Measurements from ENCODE around the gene SLC9A8. TPM values are rescaled to one million over a fixed set of nuclear protein-coding genes. Genes with fewer than 3 reads are reported as not detected.

Gene SLC9A8
- total and polyA plus RNA-seq, 2 of the 8 experiments (the other 6 are each of a cell fraction or from before 2014, with no cell fraction given), result 3.2 to 6.2 TPM

- Histone ChIP-seq H4K91ac (replicated peaks; ENCODE audit: insufficient read length, low read length) (no peak overlapping the region), H2BK120ac (replicated peaks; ENCODE audit: low read depth, low read length) (no peak overlapping the region), H3K27ac (ENCODE audit: low read depth, low read length) (no peak overlapping the region), H2AK5ac (ENCODE audit: low read depth, low read length) (no peak overlapping the region), H3K9ac (replicated peaks in 1 of 4; ENCODE audit: extremely low read depth in 1 of 4, low read depth in 3 of 4, low read length in 3 of 4) (no peak overlapping the region), H3K79me2 (ENCODE audit: control insufficient read depth in 1 of 2, insufficient read depth in 2 of 2, low read length in 2 of 2) (no peaks in the 10 kb centered on the region; a peak in 1 of 4 replicates), H4K5ac (ENCODE audit: insufficient read length, low read depth, low read length) (no peak overlapping the region), H3K18ac (ENCODE audit: extremely low read depth, low read length) (no peak overlapping the region; the same call in 1 of the 2 replicates), H4K20me1 (replicated peaks in 1 of 2; ENCODE audit: control insufficient read depth in 1 of 2, insufficient read depth in 2 of 2, low read length in 2 of 2) (no peaks in the 10 kb centered on the region), H2AFZ (ENCODE audit: low read length) (0 out of 2 replicates have a peak overlapping the region, but pooled peaks have one; percentile 0), H2BK20ac (ENCODE audit: low read length) (no peak overlapping the region), H3K14ac (ENCODE audit: insufficient read length) (no peak overlapping the region), H3K9me3 (ENCODE audit: insufficient read depth in 2 of 2, low read depth in 1 of 2, low read length in 1 of 2) (no peaks in the 10 kb centered on the region), H3K56ac (replicated peaks; ENCODE audit: insufficient read length, low read depth, low read length) (no peak overlapping the region), H3K36me3 (ENCODE audit: control insufficient read depth in 2 of 4, insufficient read depth in 4 of 4, low read length in 3 of 4) (peaks cover 0 to under 1% (median 0%) of the 10 kb centered on the region in 4 experiments; a peak in 1 of 8 replicates), H3K4me3 (ENCODE audit: extremely low read depth in 1 of 4, insufficient read depth in 2 of 4, low read depth in 3 of 4, low read length in 4 of 4) (no peak overlapping the region), H3K4me2 (ENCODE audit: insufficient read depth in 1 of 2, low read depth in 2 of 2, low read length in 2 of 2) (no peak overlapping the region; a peak in 1 of 4 replicates), H2BK12ac (ENCODE audit: low read depth, low read length) (no peak overlapping the region), H3K4ac (replicated peaks; ENCODE audit: insufficient read length, low read depth, low read length) (no peak overlapping the region), H2BK5ac (ENCODE audit: low read depth, low read length) (no peak overlapping the region), H3K79me1 (ENCODE audit: low read depth, low read length) (peaks cover 5% of the 10 kb centered on the region; the same call in 1 of the 2 replicates), H3K27me3 (replicated peaks in 1 of 4; ENCODE audit: control insufficient read depth in 3 of 4, extremely low read depth in 1 of 4, insufficient read depth in 3 of 4, low read length in 3 of 4) (no peaks in the 10 kb centered on the region; a peak in 1 of 7 replicates), H4K8ac (ENCODE audit: extremely low read depth, insufficient read depth, low read length) (0 out of 2 replicates have a peak overlapping the region, but pooled peaks have one; percentile 23), H3K4me1 (replicated peaks in 1 of 4; ENCODE audit: control insufficient read depth in 3 of 4, insufficient read depth in 4 of 4, low read length in 3 of 4) (peaks cover 0 to 7% (median 3%) of the 10 kb centered on the region in 4 experiments; a peak in 4 of 7 replicates), H3K23me2 (ENCODE audit: low read depth, low read length) (peaks cover 8% of the 10 kb centered on the region; the same call in 1 of the 2 replicates), H3K23ac (ENCODE audit: insufficient read length) (no peak overlapping the region), H2BK15ac (ENCODE audit: low read length) (0 out of 2 replicates have a peak overlapping the region, but pooled peaks have one; percentile 61)
- 94% methylated on average over 6 of the region's 6 CpGs; no CpG with 5 or more reads in 1 of the 2 experiments for WGBS, 2 experiments (ENCODE audit: extremely low coverage in 1 of 2, insufficient coverage in 1 of 2, insufficient read length in 1 of 2, insufficient replicate concordance in 2 of 2, low coverage in 1 of 2, low lambda C conversion rate in 2 of 2, missing lambda C conversion rate in 1 of 2)
- CTCF ChIA-PET (ENCODE audit: partially characterized antibody), result interaction anchor here (0.6 to 1.8 kb wide), 5 partner anchors 21 to 200 kb away, joined by 3 to 6 read pairs (median 4); no protein-coding TSS in a partner anchor
- FAIRE-seq (no peak), DNase-seq (ENCODE audit: low read depth in 1 of 2, low spot score in 2 of 2) (no peak)
- TF ChIP-seq JUND (IDR thresholded peaks at IDR 0.05; ENCODE audit: low read length), result no peak
- no peak for TF ChIP-seq TBP (IDR thresholded peaks at IDR 0.05; ENCODE audit: low read depth, low read length)
- POLR2A ChIA-PET (ENCODE audit: partially characterized antibody), result no interaction called here
Observed at GRCh38 chr20:49810491-49811190, 2.0 kb upstream of the SLC9A8 start.

Measured in H1 (cell line).